HepG2 (cell line): ENCODE results near the gene ATP7B. TPM values are rescaled to one million over a fixed set of nuclear protein-coding genes. Genes with fewer than 3 reads are reported as not detected.

Experiments
- ATAC-seq: fragments of 200-7000 bp; cut with Tn5 transposase; 3 replicates; pipeline ENCODE4 v1.9.1; 2020; ENCODE audit warnings: mild to moderate bottlenecking, moderate library complexity
- BruUV-seq: library from RNA; stranded (reverse); fragments of 400-500 nt; replicated peaks from 2 replicates; lab custom pipeline; 2021; lab: Mats Ljungman, UMichigan
- CTCF ChIA-PET: fragments of 300-600 bp; formaldehyde crosslinking; extraction: SDS; loops from one replicate; lab custom pipeline; 2021; ENCODE audit warnings: low total read pairs, inconsistent platforms, low intra/inter-chr PET ratio; lab: Yijun Ruan, JAX
- POLR2A ChIA-PET: fragments of 350-600 bp; sonication (Branson Sonifier 250); formaldehyde crosslinking; loops from one replicate; lab custom pipeline; 2020; ENCODE audit warnings: antibody characterized with exemption, inconsistent platforms; lab: Yijun Ruan, JAX
- DNase-seq: peaks from one replicate; pipeline ENCODE4 v3.0.0-alpha.2; 2015; ENCODE audit warnings: low spot score
- FAIRE-seq: peaks from 3 replicates; lab custom pipeline; 2011; peaks lifted over from hg19 to GRCh38; lab: Jason Lieb, UNC
- H2AFZ ChIP-seq: one replicate; pipeline ENCODE4 v1.6.1; 2011; ENCODE audit warnings: low read length, inconsistent platforms
- H3K27ac ChIP-seq: fragments of 300-600 bp; 3 replicates; pipeline ENCODE4 v1.8.0; 2011; ENCODE audit warnings: mixed run types, mild to moderate bottlenecking, mixed read lengths, low read length, inconsistent platforms; ENCODE audit not compliant: insufficient read depth; ENCODE audit errors: extremely low read length
- H3K27me3 ChIP-seq, 2 experiments: fragments of 200-600 bp in 1 of 2; 2 replicates in 1 of 2; 3 replicates in 1 of 2; pipeline versions ENCODE4 v1.6.0 to v1.8.0; 2011; ENCODE audit warnings: low read length in 2 of 2, mild to moderate bottlenecking in 2 of 2, moderate library complexity in 2 of 2, inconsistent platforms in 1 of 2; ENCODE audit not compliant: insufficient read depth in 2 of 2, control insufficient read depth in 1 of 2
- H3K36me3 ChIP-seq, 2 experiments: fragments of 200-600 bp in 1 of 2; replicated peaks in 1 of 2; 2 replicates in 1 of 2; 3 replicates in 1 of 2; pipeline versions ENCODE4 v1.5.1 to v1.8.0; 2011; ENCODE audit warnings: low read length in 2 of 2, inconsistent platforms in 1 of 2; ENCODE audit not compliant: insufficient read depth in 2 of 2, control insufficient read depth in 1 of 2
- H3K4me1 ChIP-seq: 2 replicates; pipeline ENCODE4 v1.5.1; 2012; ENCODE audit warnings: low read length, inconsistent platforms; ENCODE audit not compliant: insufficient read depth
- H3K4me2 ChIP-seq: 2 replicates; pipeline ENCODE4 v1.6.0; 2011; ENCODE audit warnings: low read depth, low read length, inconsistent platforms
- H3K4me3 ChIP-seq, 3 experiments: fragments of 200-600 bp in 1 of 3; sonication (generic), shearing (Covaris generic) in 1 of 3; replicated peaks in 1 of 3; 2 replicates each; pipeline ENCODE4 v1.5.1; 2011 to 2016; ENCODE audit warnings: low read length in 3 of 3, inconsistent platforms in 2 of 3, low read depth in 2 of 3, mild to moderate bottlenecking in 2 of 3, control low read depth in 1 of 3, mixed read lengths in 1 of 3; ENCODE audit not compliant: insufficient read depth in 1 of 3
- H3K79me2 ChIP-seq: one replicate; pipeline ENCODE4 v1.6.1; 2011; ENCODE audit warnings: low read length, inconsistent platforms; ENCODE audit not compliant: insufficient read depth
- H3K9ac ChIP-seq: 2 replicates; pipeline ENCODE4 v1.6.0; 2011; ENCODE audit warnings: mild to moderate bottlenecking, low read depth, low read length, inconsistent platforms; ENCODE audit not compliant: insufficient read depth
- H3K9me3 ChIP-seq: 2 replicates; pipeline ENCODE4 v1.5.1; 2012; ENCODE audit warnings: mild to moderate bottlenecking, low read length
- H4K20me1 ChIP-seq: 2 replicates; pipeline ENCODE4 v1.6.0; 2011; ENCODE audit warnings: inconsistent platforms, mild to moderate bottlenecking, low read length, moderate library complexity; ENCODE audit not compliant: insufficient read depth
- CBX2 ChIP-seq, 2 experiments: fragments of 200-600 bp in 1 of 2; sonication (generic); formaldehyde crosslinking in 1 of 2; IDR thresholded peaks; 2 replicates each; pipeline versions ENCODE4 v1.7.0 to v1.8.1; 2018 to 2022; ENCODE audit warnings: low read depth in 2 of 2, low read length in 1 of 2, mild to moderate bottlenecking in 1 of 2, missing genetic modification reagents in 1 of 2
- GLI4 ChIP-seq: sonication (generic); formaldehyde crosslinking; IDR thresholded peaks from 2 replicates; pipeline ENCODE4 v1.5.1; 2020; ENCODE audit warnings: missing genetic modification reagents, mild to moderate bottlenecking, moderate library complexity, borderline replicate concordance
- HCFC1 ChIP-seq: fragments of 150-350 bp; IDR thresholded peaks from 2 replicates; pipeline ENCODE4 v1.6.1; 2014; ENCODE audit warnings: low read depth, low read length
- NR1H2 ChIP-seq: sonication (generic); formaldehyde crosslinking; IDR thresholded peaks from 2 replicates; pipeline ENCODE4 v1.8.1; 2022; ENCODE audit warnings: low read depth, missing genetic modification reagents, borderline replicate concordance
- PAX8 ChIP-seq: sonication (generic); formaldehyde crosslinking; IDR thresholded peaks from 2 replicates; pipeline ENCODE4 v1.8.0; 2022; ENCODE audit warnings: mild to moderate bottlenecking, missing genetic modification reagents, borderline replicate concordance
- TCF12 ChIP-seq, 2 experiments: fragments of 450-650 bp in 1 of 2; sonication (generic) in 1 of 2; formaldehyde crosslinking in 1 of 2; IDR thresholded peaks; 2 replicates each; pipeline versions ENCODE4 v1.6.1 to v1.8.0; 2017 to 2022; ENCODE audit warnings: antibody characterized with exemption in 1 of 2, mild to moderate bottlenecking in 1 of 2, missing genetic modification reagents in 1 of 2, moderate library complexity in 1 of 2
- ZBTB20 ChIP-seq: sonication (generic); formaldehyde crosslinking; IDR thresholded peaks from 2 replicates; pipeline ENCODE4 v1.8.1; 2023; ENCODE audit warnings: missing genetic modification reagents, low read depth, mild to moderate bottlenecking, borderline replicate concordance
- ZBTB8A ChIP-seq: sonication (generic); formaldehyde crosslinking; IDR thresholded peaks from 2 replicates; pipeline ENCODE4 v1.4.0; 2020; ENCODE audit warnings: mild to moderate bottlenecking, low read depth, missing genetic modification reagents, borderline replicate concordance
- ZNF235 ChIP-seq: sonication (generic); formaldehyde crosslinking; IDR thresholded peaks from 2 replicates; pipeline ENCODE4 v1.8.1; 2023; ENCODE audit warnings: mild to moderate bottlenecking, missing genetic modification reagents, borderline replicate concordance
- ZNF282 ChIP-seq: fragments of 450-650 bp; IDR thresholded peaks from 2 replicates; pipeline ENCODE4 v1.6.1; 2018; ENCODE audit not compliant: partially characterized antibody
- ZNF292 ChIP-seq: sonication (generic); formaldehyde crosslinking; IDR thresholded peaks from 2 replicates; pipeline ENCODE4 v1.8.1; 2022; ENCODE audit warnings: mild to moderate bottlenecking, low read depth, missing genetic modification reagents, borderline replicate concordance
- WGBS: methylation state at CpG from one replicate; pipeline ENCODE4 v1.1.6; 2017; ENCODE audit warnings: low lambda C conversion rate; 5-methylcytosine and 5-hydroxymethylcytosine counted together
- in situ Hi-C: cut with HindIII; loops from 2 replicates; pipeline ENCODE4 v1.10.0; 2017; ENCODE audit warnings: low pct_unique_long_range_greater_than_20kb; ENCODE audit not compliant: extremely low pct_ligation_motif_present
- intact Hi-C: fragments of 100-400 bp; cut with micrococcal nuclease; formaldehyde crosslinking; loops from one replicate; pipeline ENCODE4 v1.10.0; 2022; ENCODE audit not compliant: unreplicated experiment
- polyA plus RNA-seq, 8 experiments: library from polyadenylated mRNA; depleted of rRNA in 3 of 8; stranded (reverse) in 7 of 8; unstranded in 1 of 8; fragments of >200 nt; fragmentation: Illumina TruSeq in 4 of 8; extraction: Trizol in 4 of 8; gene quantifications; 2 replicates each; pipeline versions ENCODE4 v1.2.1 to v1.2.3, GENCODE V29; 2011 to 2016; ENCODE audit warnings: low read depth in 4 of 8, missing spikeins in 1 of 8, mixed read lengths in 1 of 8; ENCODE audit not compliant: insufficient read depth in 1 of 8
- total RNA-seq, 5 experiments: library from RNA; depleted of rRNA; stranded (reverse); fragments of >200 nt; fragmentation: Illumina TruSeq; extraction: Trizol; gene quantifications; 2 replicates each; pipeline ENCODE4 v1.2.3, GENCODE V29; 2016; ENCODE audit warnings: low read depth in 1 of 5
- TF ChIP-seq, protein P1 (sequence below): sonication (generic); formaldehyde crosslinking; IDR thresholded peaks from 2 replicates; pipeline ENCODE4 v1.4.0; 2020; ENCODE audit warnings: missing genetic modification reagents
- TF ChIP-seq, protein P2 (sequence below): sonication (generic); formaldehyde crosslinking; IDR thresholded peaks from 2 replicates; pipeline ENCODE4 v1.8.0; 2022; ENCODE audit warnings: missing genetic modification reagents, mild to moderate bottlenecking, inconsistent platforms, borderline replicate concordance
- TF ChIP-seq, protein P3 (sequence below): IDR thresholded peaks from 2 replicates; pipeline ENCODE4 v1.6.1; 2016; ENCODE audit warnings: mild to moderate bottlenecking
- TF ChIP-seq, protein P4 (sequence below): fragments of 450-650 bp; IDR thresholded peaks from 2 replicates; pipeline ENCODE4 v1.6.1; 2017; ENCODE audit warnings: mild to moderate bottlenecking

Gene ATP7B
- total and polyA plus RNA-seq, 2 of the 13 experiments (the other 11 are each of a cell fraction or from before 2014, with no cell fraction given): 31.8 to 57.4 TPM

DNA sequence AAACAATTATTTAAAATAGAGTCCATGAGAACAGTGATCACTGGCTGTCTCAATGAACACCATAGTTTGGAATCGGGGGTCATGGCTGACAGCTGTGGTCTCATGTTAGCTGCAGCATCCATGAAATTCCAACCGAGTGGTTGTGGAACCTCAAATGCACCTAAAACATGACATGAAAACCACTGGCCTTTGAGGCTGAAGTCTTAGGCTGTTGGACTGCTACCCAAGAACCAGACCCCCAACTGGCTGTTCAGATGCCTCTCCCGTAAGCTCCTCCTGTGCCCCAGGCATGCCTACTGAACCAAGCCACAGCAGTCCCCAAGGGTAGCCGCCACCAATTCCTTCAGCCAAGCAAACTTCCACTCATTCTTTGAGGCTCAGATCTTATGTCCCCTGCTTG lies 50.5 kb downstream of the ATP7B start:
- H3K27me3 ChIP-seq: no peaks in the 10 kb centered on the region
- POLR2A ChIA-PET: no interaction called here
- BruUV-seq: no TSS peak
- WGBS: 100% methylated on average over 3 of the region's 4 CpGs
- ATAC-seq: no peak
- H3K4me2 ChIP-seq: no peak overlapping the region
- H4K20me1 ChIP-seq: no peaks in the 10 kb centered on the region
- H3K79me2 ChIP-seq: no peaks in the 10 kb centered on the region
- DNase-seq: no peak
- no peak for FAIRE-seq
- no peaks in the 10 kb centered on the region for H3K9me3 ChIP-seq
- no peak overlapping the region for H3K4me3 ChIP-seq
- peaks cover 32 to 81% of the 10 kb centered on the region in 2 experiments for H3K36me3 ChIP-seq
- no peak overlapping the region for H3K9ac ChIP-seq
- in situ Hi-C loops (no loop called here), intact Hi-C loops (no loop called here)
- no peak overlapping the region for H2AFZ ChIP-seq
- CTCF ChIA-PET: no interaction called here
- H3K4me1 ChIP-seq: peaks cover 10% of the 10 kb centered on the region
- H3K27ac ChIP-seq: no peak overlapping the region
- TF ChIP-seq TCF12 (IDR thresholded peaks at IDR 0.05) (no peak), TCF12 (CRISPR knock-in tag; IDR thresholded peaks at IDR 0.05) (no peak), ZNF292 (no peak), ZNF282 (no peak), ZBTB8A (CRISPR knock-in tag) (no peak), ZBTB20 (CRISPR knock-in tag) (no peak), CBX2 (IDR thresholded peaks at IDR 0.05; ENCODE audit: low read depth, low read length) (no peak), CBX2 (CRISPR knock-in tag; IDR thresholded peaks at IDR 0.05; ENCODE audit: low read depth) (no peak), ZNF235 (CRISPR knock-in tag) (no peak), GLI4 (CRISPR knock-in tag) (no peak), NR1H2 (CRISPR knock-in tag) (no peak), HCFC1 (no peak), PAX8 (CRISPR knock-in tag) (no peak)
- TF ChIP-seq, protein P1, sequence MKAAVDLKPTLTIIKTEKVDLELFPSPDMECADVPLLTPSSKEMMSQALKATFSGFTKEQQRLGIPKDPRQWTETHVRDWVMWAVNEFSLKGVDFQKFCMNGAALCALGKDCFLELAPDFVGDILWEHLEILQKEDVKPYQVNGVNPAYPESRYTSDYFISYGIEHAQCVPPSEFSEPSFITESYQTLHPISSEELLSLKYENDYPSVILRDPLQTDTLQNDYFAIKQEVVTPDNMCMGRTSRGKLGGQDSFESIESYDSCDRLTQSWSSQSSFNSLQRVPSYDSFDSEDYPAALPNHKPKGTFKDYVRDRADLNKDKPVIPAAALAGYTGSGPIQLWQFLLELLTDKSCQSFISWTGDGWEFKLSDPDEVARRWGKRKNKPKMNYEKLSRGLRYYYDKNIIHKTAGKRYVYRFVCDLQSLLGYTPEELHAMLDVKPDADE (CRISPR knock-in tag): no peak
- TF ChIP-seq, protein P2, sequence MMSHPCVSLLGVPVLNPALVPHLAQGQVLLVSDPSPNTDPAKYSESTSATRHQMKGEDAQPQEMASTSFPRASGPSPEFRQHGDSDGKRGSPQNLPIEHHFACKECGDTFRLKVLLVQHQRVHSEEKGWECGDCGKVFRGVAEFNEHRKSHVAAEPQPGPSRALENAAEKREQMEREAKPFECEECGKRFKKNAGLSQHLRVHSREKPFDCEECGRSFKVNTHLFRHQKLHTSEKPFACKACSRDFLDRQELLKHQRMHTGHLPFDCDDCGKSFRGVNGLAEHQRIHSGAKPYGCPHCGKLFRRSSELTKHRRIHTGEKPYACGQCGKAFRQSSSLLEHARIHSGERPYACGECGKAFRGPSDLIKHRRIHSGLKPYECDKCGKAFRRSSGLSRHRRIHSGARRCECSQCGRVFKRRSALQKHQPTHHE (CRISPR knock-in tag): no peak
- TF ChIP-seq, protein P3, sequence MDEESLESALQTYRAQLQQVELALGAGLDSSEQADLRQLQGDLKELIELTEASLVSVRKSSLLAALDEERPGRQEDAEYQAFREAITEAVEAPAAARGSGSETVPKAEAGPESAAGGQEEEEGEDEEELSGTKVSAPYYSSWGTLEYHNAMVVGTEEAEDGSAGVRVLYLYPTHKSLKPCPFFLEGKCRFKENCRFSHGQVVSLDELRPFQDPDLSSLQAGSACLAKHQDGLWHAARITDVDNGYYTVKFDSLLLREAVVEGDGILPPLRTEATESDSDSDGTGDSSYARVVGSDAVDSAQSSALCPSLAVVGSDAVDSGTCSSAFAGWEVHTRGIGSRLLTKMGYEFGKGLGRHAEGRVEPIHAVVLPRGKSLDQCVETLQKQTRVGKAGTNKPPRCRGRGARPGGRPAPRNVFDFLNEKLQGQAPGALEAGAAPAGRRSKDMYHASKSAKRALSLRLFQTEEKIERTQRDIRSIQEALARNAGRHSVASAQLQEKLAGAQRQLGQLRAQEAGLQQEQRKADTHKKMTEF (CRISPR knock-in tag): no peak
- TF ChIP-seq, protein P4, sequence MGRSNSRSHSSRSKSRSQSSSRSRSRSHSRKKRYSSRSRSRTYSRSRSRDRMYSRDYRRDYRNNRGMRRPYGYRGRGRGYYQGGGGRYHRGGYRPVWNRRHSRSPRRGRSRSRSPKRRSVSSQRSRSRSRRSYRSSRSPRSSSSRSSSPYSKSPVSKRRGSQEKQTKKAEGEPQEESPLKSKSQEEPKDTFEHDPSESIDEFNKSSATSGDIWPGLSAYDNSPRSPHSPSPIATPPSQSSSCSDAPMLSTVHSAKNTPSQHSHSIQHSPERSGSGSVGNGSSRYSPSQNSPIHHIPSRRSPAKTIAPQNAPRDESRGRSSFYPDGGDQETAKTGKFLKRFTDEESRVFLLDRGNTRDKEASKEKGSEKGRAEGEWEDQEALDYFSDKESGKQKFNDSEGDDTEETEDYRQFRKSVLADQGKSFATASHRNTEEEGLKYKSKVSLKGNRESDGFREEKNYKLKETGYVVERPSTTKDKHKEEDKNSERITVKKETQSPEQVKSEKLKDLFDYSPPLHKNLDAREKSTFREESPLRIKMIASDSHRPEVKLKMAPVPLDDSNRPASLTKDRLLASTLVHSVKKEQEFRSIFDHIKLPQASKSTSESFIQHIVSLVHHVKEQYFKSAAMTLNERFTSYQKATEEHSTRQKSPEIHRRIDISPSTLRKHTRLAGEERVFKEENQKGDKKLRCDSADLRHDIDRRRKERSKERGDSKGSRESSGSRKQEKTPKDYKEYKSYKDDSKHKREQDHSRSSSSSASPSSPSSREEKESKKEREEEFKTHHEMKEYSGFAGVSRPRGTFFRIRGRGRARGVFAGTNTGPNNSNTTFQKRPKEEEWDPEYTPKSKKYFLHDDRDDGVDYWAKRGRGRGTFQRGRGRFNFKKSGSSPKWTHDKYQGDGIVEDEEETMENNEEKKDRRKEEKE: no peak
